Central memory CD8-positive, alpha-beta T cell (primary cell): ENCODE data around the gene MMS19.
"Not testable (repeated sequence)": the region's sequence is repeated elsewhere in the genome, so short reads cannot be mapped to it uniquely, and the experiment has no call there.

Source experiments
- ATAC-seq: fragments of 150-1000 bp; cut with Tn5 transposase; replicated peaks from 2 replicates; pipeline ENCODE4 v1.10.0; 2022; ENCODE audit warnings: mild to moderate bottlenecking, moderate FRiP score, moderate number of reproducible peaks; ENCODE audit not compliant: poor library complexity, severe bottlenecking; ENCODE audit errors: extremely low read depth
- DNase-seq, 2 donors: peaks; one replicate each; pipeline ENCODE4 v3.0.0; 2021; ENCODE audit warnings: low spot score in 2 of 2
- H3K27ac Mint-ChIP-seq: one replicate; pipeline ENCODE4 v1.8.0; 2022; ENCODE audit warnings: low read depth, mild to moderate bottlenecking, moderate library complexity, mixed read lengths
- H3K27me3 Mint-ChIP-seq: one replicate; pipeline ENCODE4 v1.8.0; 2022; ENCODE audit warnings: mixed read lengths
- H3K36me3 Mint-ChIP-seq: one replicate; pipeline ENCODE4 v1.8.0; 2022; ENCODE audit warnings: mild to moderate bottlenecking, moderate library complexity, mixed read lengths; ENCODE audit not compliant: insufficient read depth
- H3K4me1 Mint-ChIP-seq: one replicate; pipeline ENCODE4 v1.8.0; 2022; ENCODE audit warnings: mixed read lengths
- H3K4me3 Mint-ChIP-seq: one replicate; pipeline ENCODE4 v1.8.0; 2022; ENCODE audit warnings: mild to moderate bottlenecking, moderate library complexity, mixed read lengths
- H3K9me3 Mint-ChIP-seq: one replicate; pipeline ENCODE4 v1.8.0; 2022; ENCODE audit warnings: mixed read lengths

The MMS19 gene

GRCh38 chr10:97423757-97424098 is 74.5 kb downstream of the MMS19 start:
- H3K9me3 Mint-ChIP-seq, H3K27ac Mint-ChIP-seq, H3K4me3 Mint-ChIP-seq, H3K27me3 Mint-ChIP-seq, ATAC-seq, DNase-seq: not testable (repeated sequence)
- H3K4me1 Mint-ChIP-seq = peaks cover 39% of the 10 kb centered on the region
- peaks cover 20% of the 10 kb centered on the region for H3K36me3 Mint-ChIP-seq

DNA sequence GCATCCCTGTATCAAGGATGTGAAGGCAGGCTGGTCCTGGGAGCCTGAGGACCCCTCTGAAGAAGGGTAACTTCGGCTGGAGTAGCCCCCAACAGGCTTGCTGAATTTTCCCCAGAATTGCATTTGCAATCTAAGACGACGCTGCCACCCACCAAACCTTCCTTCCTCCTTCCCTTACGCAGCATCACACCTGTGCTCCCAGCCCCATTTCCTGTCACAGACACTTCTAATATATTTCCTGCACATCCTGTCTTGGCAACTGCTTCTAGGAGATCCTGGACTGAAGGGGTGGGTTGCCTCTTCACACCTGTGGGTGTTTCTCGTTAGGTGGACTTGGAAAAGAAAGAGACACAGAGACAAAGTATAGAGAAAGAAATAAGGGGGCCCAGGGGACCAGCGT is 81.7 kb downstream of the MMS19 start:
- Mint-ChIP-seq H3K27me3 (no peaks in the 10 kb centered on the region), H3K27ac (peak overlapping the region; percentile 16), H3K9me3 (no peaks in the 10 kb centered on the region), H3K36me3 (peaks cover 11% of the 10 kb centered on the region), H3K4me3 (peak overlapping the region; percentile 3), H3K4me1 (peaks cover 44% of the 10 kb centered on the region)
- ATAC-seq (no peak), DNase-seq (no peak)

DNA sequence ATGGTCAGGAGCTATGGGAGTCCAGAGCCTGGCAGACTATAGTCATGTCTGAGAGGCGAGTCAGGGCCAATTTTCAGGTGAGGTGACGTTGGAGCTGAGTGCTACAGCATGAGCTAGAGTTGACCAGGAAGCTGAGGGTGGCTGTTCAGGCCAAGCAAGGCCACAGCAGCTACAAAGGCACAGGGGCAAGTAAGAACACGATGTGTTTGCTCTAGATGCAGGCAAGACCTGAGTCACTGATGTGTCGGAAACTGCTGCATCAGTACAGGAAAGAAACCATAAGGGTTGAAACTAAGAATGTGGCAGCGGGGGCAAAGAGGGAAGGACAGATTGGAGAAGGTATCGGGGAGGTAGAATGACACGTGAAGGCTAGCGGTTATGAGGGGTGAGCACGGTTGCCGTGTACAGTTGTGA is 85.3 kb downstream of the MMS19 start:
- Mint-ChIP-seq H3K27ac (peak overlapping the region; percentile 82), H3K9me3 (no peaks in the 10 kb centered on the region), H3K36me3 (peaks cover 8% of the 10 kb centered on the region), H3K4me3 (peak overlapping the region; percentile 28), H3K4me1 (peaks cover 28% of the 10 kb centered on the region), H3K27me3 (no peaks in the 10 kb centered on the region)
- no peak for ATAC-seq
- DNase-seq = no peak

DNA sequence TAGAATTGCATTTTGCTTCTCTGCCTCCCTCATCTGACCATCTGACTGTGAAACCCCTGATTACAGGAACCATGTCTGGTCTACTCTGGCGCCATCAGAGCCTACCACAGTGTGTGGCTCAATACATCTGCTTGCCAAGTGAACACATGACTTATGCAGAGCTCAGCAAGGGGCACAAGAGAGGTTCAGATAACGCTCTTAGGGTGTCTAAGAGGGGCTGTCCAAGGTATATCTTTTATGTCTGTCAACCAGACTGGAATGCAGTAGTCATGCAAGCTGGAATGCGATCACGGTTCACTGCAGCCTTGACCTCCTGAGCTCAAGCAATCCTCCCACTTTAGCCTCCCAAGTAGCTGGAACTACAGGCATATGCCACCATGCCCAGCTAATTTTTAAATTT is 86.8 kb downstream of the MMS19 start:
- Mint-ChIP-seq H3K27me3 (no peaks in the 10 kb centered on the region), H3K36me3 (peaks cover 7% of the 10 kb centered on the region), H3K4me1 (peaks cover 28% of the 10 kb centered on the region), H3K27ac (no peak overlapping the region), H3K4me3 (no peak overlapping the region), H3K9me3 (no peaks in the 10 kb centered on the region)
- DNase-seq (no peak), ATAC-seq (no peak)

GRCh38 chr10:97408496-97408992 is 89.7 kb downstream of the MMS19 start:
- Mint-ChIP-seq H3K27ac (no peak overlapping the region), H3K9me3 (no peaks in the 10 kb centered on the region), H3K4me1 (peaks cover 14% of the 10 kb centered on the region), H3K4me3 (no peak overlapping the region), H3K36me3 (no peaks in the 10 kb centered on the region), H3K27me3 (no peaks in the 10 kb centered on the region)
- no peak for DNase-seq
- no peak for ATAC-seq
